ENCODE measurements around the gene ITGA4.

ITGA4 gene

DNA sequence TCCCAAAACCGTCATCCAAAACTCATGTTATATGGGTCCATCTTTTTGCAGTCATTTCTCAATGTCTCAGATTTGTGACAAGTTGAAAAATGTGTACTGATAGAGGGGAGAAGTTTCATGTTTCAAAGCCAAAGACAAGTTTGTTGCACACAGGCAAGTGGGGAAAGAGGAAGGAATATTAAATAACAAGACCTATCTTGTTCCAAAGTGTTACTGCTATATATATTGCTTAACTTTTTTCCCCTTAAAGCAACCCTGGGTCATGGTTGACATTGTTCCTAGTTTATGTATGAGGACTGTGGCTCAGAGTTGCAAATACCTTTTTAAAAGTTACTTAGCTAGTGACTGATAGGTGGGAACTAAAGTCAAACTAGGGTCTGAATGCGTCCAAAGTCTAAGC is 1.7 kb downstream of the ITGA4 start:
- DNase-seq (ENCODE audit: low read depth in 2 of 2), result no peak

DNA sequence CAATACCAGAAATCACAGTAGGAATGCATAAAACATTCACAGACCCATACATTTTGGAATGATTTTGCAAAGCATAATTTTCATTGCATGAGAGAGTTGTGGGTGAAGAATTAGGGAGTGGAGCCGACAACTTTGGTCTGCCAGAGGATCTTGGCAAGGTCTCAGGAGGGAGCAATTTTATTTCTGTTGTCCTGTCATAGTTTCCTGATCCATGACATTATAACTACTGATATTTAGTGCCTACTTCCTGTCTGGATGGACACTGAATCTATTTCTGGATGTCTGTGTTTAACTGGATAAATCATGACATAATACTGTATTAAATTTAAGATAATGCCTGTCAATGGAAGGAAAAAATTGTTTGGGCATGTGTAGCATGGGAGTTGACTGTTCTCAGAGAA is 2.4 kb downstream of the ITGA4 start:
- no peak for DNase-seq (ENCODE audit: low read depth in 2 of 2)

DNA sequence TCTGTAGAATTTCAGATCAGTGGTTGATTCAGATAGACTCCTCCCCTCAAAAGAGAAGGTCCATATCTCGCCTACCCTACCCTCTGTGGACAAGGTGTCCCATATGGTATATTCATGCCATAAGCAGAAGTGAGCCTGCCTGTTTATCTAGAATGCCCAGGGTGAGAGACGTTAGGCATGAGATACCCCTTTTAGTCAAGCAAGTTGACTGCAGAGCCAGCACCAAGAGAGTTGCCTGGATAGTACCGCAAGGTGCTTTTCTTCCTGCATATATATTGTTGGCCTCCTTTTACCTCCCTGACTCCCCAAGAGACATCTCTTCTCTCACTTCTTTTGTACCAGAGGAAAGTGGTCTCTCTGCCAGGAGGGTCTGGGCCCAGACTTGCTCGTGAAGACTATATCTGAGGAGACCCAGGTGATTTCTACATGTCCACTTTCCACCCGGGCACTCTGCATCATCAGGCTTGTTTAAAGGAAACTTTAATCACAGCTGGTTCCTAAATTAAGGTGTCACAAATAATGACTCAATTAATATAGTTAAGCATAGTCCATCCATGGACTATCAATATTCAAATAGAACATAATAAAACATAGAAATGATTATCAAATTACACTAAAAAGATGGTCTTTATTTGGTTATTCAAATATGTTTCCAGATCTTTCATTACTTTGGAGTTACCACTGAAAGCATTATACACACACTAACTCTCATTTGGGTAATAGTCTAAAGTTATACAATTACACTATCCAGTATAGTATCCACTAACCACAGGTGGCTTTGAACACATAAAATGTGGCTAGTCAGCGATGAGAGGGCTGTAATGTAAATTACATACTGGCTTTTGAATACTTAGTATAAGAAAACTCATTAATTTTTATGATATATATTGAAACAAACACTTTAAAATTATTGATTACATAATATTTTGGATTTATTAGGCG is 4.1 kb downstream of the ITGA4 start:
- no peak for DNase-seq (ENCODE audit: low read depth in 2 of 2)

DNA sequence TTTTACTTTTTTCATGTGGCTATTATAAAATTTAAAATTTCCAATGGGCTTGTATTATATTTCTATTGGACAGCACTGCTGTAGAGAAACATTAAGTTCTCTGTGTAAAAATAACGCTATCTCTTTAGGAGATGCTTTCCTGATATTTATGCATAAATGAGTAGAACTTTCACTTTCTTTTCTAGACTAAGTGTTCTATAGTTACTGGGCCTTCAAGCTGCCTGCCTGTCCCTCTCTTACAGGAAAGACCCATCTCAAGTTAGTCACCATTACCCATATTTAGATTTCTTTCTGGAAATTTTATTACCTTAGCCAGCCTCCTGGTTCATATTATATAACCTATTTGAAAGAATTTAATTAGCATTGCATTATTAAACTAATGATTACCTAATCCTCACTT is 4.8 kb downstream of the ITGA4 start:
- DNase-seq (ENCODE audit: low read depth in 2 of 2), result no peak

DNA sequence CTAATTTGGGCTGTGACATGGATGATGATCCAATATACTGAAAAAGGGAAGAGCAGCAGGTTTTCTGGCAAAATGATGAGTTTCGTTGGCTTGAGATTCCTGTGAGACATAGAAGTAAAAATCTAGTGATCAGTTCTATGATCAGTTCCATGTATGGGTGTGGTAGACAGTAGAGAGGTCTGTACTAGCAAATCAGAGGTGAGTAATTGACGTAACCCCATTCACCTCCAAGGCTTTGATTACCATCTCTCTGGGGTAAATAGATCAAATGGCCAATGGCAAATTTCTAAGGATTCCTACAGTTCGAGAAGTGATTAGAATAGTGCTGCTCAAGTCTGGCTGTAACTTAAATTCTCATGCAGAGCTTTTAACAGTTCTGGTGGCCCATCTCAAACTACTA is 6.4 kb downstream of the ITGA4 start:
- DNase-seq (ENCODE audit: low read depth in 2 of 2), result no peak

DNA sequence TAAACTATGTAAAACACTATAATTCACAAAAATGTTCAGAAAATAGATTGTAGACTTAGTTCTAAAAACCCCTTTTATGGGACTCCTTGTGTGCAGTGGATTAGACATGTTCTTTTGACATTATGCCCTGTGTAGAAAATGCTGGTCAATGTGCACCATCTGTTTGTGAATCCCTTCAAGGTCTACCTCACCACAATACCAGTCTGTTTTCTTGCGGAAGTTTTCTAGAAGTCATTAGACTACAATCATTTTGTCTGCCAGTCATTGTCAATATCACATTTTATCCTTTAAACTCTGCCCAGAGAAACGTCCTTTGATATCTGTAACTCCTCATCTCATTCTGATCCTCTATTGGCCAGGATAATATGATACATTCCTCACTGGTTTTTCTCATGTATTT is 7.8 kb downstream of the ITGA4 start:
- no peak for DNase-seq (ENCODE audit: low read depth in 2 of 2)

DNA sequence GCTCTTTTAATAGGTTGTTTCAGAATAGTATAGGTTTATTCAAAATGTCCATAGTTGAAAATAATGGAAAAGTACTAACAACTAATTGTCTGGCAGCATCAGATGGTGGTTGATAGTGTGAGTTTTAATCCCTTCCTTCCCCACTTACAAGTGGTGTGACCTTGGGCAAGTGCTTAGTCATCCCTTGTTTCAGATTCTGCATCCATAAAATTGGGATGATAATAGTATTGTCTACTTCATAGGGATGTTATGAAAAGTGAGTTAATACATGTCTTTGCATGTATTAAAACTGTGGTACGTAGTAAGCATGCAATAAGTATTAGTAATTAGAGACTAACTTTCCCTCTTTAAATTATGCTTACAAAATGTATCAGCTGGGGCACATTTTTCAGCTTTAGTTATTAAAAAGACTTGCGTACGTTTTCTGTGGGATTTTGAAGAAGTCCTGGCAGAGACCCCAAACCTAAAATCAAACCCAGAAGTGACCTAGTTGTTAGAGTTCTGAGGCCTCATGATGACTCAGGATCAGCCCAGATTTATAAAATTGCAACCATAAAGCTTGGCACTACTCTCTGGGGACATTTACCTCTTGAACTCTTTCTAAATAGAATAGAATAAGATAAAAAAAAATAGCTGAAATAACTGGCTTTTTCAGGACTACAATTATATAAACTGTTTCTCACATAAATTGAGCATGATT is 8.6 kb downstream of the ITGA4 start:
- no peak for DNase-seq (ENCODE audit: low read depth in 2 of 2)

DNA sequence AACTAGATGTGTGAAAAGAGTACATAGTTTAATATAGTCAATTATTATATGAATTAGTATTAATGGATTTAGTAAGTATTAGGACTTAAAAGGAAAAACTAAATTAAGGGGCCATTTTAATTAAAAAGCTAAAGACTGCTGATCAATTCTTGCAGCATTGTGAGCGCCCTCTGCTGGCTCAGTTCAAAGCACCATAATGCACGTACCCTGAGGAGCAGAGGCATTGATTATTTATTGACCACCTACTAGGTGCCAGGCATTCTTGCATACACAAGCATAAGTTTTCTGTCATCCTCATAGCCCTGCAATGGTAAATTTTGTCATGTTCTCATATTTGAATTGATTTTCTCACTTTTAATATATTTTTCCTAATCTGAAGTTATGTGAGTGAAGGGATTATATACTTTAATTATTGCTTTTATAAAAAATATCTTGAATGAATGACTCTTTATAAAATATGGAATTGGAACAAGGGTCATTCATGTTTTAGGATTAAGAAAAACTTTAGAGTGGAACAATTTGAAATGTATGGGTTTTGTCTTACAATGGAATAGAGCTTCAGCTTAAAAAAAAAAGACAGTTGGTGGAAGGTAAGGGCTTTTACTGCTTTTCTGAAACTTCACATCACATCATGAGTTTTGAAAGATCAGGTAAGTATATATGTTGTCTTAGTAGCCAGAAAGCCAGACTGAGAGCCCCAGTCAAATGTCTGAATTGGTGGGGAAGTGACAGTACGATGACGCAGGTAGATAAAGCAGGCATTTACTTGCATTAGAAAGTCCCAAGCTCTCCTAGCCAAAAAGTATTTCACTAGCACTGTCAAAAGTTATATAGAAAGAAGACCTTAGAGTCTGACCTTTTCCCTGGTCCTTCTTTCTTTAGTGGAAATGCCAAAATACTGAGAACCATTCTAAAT is 9.7 kb downstream of the ITGA4 start:
- DNase-seq (ENCODE audit: low read depth in 2 of 2), result peak; percentile 78 to 82

DNA sequence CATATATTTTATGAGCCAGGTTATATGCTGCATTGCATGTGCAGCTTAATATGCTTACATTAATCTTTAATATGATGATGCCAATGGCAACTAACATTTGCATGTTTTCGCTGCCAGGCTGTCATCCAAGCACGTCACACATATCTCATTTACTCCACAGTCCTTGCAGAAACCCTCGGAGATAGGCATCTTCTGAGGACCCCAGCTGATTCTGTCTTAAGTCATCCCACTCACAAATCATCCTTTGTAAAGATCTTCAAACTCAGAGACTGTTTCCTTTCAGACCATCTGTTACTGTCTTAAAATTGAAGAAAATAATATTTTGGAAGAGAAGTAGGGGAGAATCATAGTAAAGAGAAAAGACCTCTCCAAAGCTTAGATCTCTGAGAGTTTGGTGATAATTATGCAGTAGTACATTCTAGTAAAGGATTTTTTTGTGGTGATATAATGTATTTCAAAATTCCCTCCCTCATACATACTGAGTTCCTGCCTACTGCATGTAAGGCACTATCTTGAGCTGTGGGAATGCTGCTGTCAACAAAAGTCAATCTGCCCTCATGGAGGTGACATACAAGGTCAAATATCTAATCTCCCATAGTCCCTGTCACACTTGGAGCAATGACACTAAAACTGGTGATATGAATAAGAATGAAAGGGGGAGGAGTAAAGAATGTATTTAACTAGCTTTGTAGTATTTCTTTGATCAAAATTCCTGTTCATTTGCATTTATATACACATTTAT is 11.0 kb downstream of the ITGA4 start:
- DNase-seq (ENCODE audit: low read depth in 2 of 2), result no peak

DNA sequence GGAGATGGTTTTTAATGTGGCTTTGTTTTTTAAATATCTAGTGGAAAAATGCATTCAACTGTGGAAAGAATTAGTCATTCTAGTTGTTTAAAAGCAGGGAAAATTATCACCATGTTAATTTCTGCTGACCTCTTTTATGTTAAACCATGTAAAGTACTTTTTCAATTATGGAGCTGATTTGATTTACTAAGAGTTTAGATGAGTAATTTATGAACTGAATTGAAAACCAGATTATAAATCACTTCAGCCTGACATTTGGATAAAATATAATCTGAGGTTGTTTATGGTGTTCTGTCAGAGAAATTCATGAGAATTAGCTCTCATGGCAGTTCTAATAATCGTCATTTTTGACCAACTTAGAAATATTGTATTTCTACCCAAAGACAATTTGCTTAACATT is 11.6 kb downstream of the ITGA4 start:
- no peak for DNase-seq (ENCODE audit: low read depth in 2 of 2)

DNA sequence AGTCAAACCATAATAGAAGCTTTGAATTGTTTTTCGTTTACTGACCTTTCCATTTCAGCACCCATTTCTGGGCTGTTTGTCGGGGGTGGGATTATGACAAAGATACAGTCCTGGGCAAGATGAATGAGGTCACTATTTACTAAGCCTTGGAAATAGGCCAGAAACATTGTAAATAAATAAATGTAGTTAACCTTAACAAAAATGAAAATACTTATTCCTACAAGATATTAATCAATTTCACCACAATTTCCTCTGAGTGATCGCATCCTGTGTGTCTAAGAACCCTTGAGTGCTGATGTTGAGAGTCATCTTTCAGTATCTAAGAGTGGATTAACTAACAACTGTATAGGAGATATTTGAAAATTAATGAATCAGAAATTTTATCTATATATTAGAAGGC is 14.0 kb downstream of the ITGA4 start:
- DNase-seq (ENCODE audit: low read depth in 2 of 2), result no peak

DNA sequence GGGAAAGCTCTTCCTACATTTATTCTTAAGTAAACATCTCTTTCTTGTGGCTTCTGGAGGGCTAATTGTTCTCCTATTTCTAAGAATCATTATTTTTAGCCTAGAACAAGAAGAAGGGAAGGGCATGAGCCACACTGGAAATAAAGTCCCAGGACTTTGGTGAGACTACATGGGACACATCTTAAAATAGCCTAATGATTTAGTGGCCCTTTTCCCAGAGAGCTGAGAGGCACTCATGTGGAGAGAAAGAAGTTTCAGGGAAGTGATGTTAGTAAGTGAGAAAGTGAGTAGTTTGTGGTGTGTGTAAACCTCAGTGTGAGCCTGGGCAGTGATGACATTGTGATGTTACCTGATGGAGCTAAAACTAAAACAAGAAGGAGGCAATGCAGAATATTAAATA is 14.6 kb downstream of the ITGA4 start:
- no peak for DNase-seq (ENCODE audit: low read depth in 2 of 2)

DNA sequence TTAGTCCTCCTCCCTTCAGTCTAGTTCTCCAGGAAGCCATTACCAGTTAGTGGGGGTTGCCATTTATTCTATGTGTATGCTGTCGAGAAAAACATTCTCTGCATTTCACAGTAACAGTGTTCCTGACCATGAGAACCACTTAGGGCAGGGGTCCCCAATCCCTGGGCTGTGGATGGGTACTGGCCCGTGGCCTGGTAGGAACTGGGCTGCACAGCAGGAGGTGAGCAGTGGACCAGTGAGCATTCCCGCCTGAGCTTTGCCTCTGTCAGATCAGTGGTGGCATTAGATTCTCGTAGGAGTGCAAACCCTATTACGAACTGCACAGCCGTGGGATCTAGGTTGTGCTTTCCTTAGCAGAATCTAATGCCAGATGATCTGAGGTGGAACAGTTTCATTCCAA is 15.8 kb downstream of the ITGA4 start:
- DNase-seq (ENCODE audit: low read depth in 2 of 2), result no peak

DNA sequence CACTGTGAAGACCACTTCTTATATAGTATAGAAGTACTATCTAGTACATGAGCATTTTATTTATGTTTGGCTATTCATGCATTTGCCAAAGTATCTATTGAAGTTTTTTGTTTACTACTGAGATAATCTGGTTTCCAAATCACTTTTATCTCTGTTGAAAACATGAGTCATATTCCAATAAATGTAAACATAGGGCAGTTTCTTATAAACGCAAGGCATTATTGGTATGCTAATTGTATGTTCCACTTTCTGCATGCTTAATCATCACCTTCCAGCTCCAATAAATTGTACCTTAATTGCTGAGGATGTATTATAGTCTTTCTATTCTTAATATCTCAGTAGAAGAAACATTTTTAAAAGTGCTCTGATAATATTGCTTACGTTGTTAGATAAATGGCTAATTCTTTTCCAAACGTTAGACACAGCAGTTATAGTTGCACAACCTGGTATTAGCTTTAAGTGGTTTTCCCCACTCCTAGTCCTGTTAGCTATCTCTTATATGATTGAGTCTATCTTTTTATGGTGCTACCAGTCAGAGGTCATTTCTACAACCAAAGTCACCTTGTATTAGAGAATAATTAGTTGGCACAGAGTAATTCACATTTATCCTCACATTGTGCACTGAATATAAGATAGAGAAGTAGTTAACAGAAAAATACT is 17.2 kb downstream of the ITGA4 start:
- no peak for DNase-seq (ENCODE audit: low read depth in 2 of 2)

DNA sequence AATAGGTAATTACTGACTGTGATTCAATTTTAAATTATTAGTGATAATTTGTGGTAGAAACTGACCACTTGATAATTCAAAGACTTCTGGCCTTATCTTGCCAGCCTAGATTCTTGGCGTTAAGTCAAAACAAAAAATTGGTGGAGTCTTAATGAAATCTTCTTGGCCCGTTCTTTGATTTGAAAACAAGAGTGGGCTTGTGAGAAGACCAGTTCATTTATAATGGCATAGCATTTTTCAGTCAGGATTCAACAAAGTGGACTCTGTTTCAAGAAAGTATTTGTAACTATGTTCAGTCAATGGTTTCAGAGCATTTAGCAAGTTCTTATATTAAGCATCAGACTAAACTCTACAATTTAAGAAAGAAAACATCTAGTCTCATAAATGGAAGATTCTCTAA is 26.0 kb downstream of the ITGA4 start:
- DNase-seq (ENCODE audit: low read depth in 2 of 2), result no peak

DNA sequence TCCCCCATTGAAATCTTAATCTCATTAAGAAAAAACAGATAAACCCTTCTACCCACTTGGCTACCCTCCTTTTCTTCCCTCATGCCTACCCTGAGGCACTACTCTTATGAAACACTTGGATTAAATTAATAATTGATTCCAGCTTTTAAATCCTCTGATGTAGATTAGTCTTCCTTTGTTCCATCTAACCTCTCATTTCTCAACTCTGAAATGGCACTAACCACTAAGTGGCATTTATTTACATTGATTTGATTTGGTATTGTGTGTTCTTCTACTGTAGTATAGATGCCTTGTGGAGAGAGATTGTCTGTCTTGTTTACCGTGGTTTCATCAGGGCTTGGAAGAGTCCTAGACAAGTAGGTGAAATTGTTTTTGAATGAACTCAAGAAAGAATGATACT is 26.7 kb downstream of the ITGA4 start:
- no peak for DNase-seq (ENCODE audit: low read depth in 2 of 2)

DNA sequence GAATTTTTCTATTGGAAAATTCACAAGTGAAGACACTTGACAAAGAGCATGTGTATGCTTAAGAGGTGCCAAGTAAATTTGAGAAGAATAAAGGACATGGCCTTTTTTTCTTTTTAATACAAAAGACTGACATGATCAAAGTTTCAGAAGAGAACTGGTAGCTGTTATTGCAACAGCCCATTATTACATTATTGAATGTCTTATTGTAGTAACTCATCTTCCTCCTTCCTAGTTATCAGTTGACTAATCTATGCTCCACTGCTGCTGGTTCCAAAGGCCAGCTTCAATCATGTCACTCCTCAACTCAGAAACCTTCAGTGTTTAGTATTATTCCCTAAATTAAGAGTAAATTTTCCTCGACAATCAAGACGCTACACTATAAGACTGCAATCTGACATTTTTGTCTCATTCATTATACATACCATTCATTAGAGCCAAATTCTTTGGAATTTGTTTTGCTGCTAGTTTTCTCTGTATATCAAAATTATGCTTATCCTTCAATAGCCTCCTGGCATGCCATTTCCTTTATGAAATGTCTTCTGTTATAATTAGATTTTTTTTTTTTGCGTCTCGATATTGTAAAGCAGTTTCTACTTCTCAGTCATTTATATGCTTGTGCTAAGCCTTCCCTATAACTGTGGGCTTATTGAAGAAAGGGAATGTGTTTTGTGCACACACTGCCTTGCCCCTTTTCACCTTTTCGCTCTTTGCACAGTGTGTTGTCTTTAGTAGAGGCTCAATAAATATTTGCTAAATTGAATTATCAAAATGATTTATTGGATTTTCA is 27.9 kb downstream of the ITGA4 start:
- no peak for DNase-seq (ENCODE audit: low read depth in 2 of 2)

DNA sequence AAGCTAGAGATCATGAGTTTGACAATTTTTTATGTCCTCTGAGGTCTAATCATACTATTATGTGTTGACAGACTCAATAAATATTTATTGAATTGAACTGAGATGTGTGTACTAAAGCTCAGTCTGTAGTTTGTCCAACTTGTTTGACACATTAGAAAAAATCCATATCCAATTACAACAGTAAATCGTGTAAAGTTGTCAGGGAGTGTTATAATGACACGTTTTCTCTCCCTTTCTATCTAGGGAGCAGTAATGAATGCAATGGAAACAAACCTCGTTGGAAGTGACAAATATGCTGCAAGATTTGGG is 28.4 kb downstream of the ITGA4 start:
- DNase-seq (ENCODE audit: low read depth in 2 of 2), result no peak

DNA sequence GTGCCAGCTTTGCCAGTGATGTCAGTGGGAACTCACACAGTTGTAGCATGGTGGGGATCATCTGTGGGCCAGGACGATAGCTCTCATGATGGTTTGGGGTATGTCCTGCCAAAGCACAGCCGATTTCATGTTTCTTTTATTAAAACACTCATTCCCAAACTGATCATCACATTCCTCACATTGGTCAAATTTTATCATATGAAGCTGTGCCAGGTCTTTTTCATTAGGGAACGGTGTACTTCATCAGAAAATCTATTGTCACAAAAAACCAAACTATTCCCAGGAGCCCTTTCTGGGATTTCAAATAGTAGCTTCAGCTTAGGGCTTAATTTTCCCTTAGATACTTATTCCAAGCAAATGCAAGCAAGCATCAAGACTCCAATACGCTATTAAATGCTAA is 42.0 kb downstream of the ITGA4 start:
- no peak for DNase-seq (ENCODE audit: low read depth in 2 of 2)

DNA sequence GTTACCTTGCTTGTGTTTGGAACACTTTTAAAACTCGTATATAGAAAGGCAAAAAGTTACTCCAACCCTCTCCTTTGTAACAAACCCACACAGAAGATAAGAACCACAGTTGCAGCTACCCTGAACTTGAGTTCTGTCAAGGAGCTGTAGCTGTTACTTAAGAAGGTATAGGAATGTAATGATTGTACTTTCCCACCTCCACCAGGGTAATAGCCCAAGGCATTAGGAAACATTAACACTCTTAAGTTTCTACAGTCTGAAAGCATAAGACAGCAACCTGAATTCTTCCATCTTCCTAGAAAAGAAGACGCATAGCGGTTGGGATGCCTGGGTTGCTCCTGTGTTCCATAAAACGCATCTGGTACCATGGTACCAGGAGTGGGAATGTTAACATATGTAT is 43.0 kb downstream of the ITGA4 start:
- DNase-seq (ENCODE audit: low read depth in 2 of 2), result no peak
